Retinal pigment epithelial cell (primary cell): ENCODE measurements around the gene TGFBR3L.

Experiments
- DNase-seq: peaks from one replicate; pipeline ENCODE4 v3.0.0-alpha.2; 2010; ENCODE audit warnings: low read depth
- H3K4me3 ChIP-seq: 2 replicates; pipeline ENCODE4 v1.5.1; 2011; ENCODE audit warnings: mild to moderate bottlenecking, low read length, control low read depth, moderate library complexity
- CTCF ChIP-seq: conservative IDR thresholded peaks from 2 replicates; pipeline ENCODE4 v1.5.1; 2011; ENCODE audit warnings: low read depth, low read length, control low read depth, inconsistent platforms

Gene TGFBR3L

GRCh38 chr19:7923295-7924191 lies 8.9 kb downstream of the TGFBR3L start:
- DNase-seq = no peak
- no peak overlapping the region for H3K4me3 ChIP-seq
- no peak for TF ChIP-seq CTCF

DNA sequence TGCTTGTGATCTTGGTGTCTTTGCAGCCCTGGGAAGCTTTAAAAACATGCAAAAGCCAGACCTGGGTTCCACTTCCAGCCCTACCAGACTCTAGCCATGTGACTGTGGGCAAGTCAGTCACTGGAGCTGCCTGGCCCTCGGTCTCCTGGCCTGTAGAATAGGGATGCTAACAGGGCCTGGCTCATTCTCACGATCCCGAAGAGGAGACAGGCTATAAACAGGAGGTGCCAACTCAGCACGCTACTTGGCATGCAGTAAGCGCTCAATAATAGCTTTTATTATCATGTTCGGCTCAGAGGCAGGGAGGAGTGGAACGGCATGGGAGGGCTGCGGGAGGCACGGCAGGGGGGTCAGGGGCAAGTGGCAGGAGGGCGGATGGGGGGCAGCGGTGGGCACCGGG lies 9.6 kb downstream of the TGFBR3L start:
- H3K4me3 ChIP-seq = no peak overlapping the region
- TF ChIP-seq CTCF = no peak
- DNase-seq = no peak

- TF ChIP-seq CTCF = no peak
- no peak for DNase-seq
- peak overlapping the region; percentile 12 for H3K4me3 ChIP-seq
Observed at GRCh38 chr19:7924651-7925170, 10.1 kb downstream of the TGFBR3L start.

DNA sequence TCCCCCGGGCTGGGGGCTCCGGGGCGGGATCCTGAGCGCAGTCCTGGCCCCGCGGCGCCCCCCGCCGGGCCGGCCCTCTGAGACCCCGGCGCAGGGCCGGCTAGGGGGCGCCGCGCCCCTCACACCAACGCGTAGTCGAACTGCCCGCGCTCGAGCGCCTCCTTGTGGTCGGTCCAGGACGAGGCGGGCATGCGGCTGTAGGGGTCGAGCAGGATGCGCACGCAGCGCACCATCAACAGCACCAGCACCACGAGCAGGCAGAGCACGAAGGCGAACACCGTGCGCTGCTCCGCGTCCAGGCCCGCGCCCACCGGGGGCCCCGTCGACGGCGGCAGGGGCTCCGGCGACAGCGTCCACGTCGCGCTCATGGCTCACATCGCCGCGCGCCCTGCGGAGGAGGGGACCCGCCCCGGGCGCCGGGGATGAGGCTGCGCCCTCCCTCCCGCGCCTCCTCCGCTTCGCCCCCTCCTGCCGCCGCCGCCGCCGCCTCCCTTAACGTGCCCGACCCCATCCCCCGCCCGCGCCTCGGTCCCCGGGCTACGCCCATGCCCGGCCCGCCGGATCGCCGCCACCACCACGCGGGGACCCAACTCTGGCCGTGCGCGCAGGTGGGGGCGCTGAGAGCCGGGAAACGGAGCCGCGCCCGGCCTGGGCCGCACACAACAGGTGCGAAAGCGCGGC lies 10.7 kb downstream of the TGFBR3L start:
- peak; percentile 81 for TF ChIP-seq CTCF
- DNase-seq = no peak
- H3K4me3 ChIP-seq = peak overlapping the region; percentile 17

DNA sequence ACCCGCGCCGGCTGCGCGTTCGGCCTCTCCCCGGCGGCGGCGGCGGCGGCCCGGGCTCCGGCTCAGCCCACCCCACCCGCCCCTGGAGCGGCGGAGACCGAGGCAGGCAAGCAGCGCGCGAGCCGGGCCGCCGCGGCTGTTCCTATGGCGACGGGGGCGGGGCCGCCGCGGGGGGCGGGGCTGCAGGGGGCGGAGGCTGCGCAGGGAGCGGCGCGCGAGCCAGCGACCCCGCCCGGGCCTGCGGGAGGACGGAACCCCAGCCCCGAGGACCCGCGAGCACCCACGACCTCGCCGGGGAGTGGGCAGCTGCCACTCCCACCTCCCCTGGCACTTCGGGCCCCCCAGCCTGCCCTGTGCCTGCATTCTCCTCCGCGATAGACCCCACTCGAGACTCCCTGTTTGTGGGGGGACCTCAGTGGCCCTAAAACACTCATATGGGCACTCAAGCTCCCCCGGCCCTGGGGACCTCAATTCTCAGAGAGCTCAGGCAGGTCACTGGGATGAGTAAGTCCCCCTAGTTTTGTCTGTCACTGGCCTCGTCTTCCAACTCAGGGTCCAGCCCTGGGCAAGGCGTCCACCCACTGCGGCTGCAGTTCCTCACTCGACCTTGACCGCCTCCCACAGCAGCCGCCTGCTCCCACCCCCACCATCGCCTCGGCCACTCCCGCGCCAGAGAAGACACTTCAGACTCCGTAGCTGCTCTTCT lies 11.5 kb downstream of the TGFBR3L start, which contains the start of gene CTXN1:
CTXN1 (minus strand) TSS at position 115 of the 706 bp plus-strand sequence. CDS start 597 bp downstream, outside the sequence.
- peak within 1 kb of the TSS; percentile 42 for H3K4me3 ChIP-seq
- DNase-seq = no peak
- TF ChIP-seq CTCF = no peak

DNA sequence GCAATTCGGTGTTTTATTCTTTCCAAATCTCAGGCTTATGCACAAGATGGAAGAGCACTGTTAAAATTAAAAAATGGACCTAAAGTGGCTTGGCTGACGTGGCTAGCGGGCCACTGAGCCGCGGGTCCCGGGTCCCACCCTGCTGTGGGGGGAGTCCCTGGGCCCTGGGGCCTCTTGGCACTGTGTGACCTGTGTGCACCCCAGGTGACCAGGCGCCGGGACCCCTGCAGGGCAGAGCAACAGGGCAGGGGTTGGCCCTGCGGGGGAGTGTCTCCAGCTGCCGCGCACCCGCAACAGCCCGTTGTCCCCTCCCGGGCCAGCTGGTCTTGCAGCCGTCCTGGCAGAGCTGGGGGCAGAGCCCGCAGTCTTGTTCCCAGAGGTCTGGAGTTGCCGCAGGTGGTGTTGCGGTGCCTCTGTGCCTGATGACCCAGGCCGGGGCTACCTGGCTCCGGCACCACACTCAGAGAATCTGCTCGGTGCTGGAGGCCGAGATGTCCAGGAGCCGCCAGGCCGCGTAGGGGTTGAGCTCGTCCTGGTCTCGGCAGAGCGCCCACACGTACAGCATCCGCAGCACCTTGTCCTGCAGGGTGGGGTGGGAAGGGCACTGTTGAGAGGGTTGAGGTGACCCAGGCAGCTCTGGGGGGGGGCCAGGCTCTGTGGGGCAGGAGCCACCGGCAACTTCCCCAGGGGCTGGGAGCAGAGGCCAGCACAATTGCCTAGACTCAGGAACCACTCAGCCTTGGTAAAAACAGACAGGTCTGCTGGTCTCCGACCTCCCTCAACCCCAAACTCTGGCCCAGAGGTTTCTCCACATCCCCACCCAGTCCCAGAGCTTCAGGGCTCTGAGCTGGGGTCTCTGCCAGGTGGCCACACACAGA lies 12.3 kb downstream of the TGFBR3L start:
- no peak for TF ChIP-seq CTCF
- H3K4me3 ChIP-seq = no peak overlapping the region
- no peak for DNase-seq
